Panc1 (cell line): ENCODE results near the gene DSCAM.

Experiments used
- POLR2AphosphoS5 ChIP-seq: IDR thresholded peaks from 2 replicates; pipeline ENCODE4 v1.6.1; 2012; ENCODE audit warnings: mild to moderate bottlenecking, low read depth, low read length, moderate library complexity
- TF ChIP-seq, protein P1 (sequence below): fragments of 450-650 bp; IDR thresholded peaks from 2 replicates; pipeline ENCODE4 v1.5.1; 2017; ENCODE audit warnings: mild to moderate bottlenecking

DNA sequence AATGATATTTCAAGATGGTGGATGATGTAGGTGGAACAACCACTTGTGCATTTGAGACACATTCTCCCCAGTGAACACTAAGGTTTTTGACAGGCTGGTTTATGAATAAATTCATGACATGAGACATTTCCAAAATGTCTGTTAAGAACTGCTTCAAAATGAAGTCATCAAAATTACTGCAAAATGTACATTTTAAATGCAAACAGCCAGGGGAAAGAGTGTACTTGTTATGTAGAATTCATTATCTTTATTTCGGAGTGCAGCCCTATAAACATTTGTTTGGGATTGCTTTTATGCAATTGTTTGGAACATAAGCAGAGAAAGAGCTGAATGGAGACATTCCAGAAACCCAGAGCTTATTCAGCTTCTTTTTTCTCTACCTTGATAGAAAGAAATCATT lies 49.5 kb downstream of the DSCAM start:
- TF ChIP-seq, protein P1, sequence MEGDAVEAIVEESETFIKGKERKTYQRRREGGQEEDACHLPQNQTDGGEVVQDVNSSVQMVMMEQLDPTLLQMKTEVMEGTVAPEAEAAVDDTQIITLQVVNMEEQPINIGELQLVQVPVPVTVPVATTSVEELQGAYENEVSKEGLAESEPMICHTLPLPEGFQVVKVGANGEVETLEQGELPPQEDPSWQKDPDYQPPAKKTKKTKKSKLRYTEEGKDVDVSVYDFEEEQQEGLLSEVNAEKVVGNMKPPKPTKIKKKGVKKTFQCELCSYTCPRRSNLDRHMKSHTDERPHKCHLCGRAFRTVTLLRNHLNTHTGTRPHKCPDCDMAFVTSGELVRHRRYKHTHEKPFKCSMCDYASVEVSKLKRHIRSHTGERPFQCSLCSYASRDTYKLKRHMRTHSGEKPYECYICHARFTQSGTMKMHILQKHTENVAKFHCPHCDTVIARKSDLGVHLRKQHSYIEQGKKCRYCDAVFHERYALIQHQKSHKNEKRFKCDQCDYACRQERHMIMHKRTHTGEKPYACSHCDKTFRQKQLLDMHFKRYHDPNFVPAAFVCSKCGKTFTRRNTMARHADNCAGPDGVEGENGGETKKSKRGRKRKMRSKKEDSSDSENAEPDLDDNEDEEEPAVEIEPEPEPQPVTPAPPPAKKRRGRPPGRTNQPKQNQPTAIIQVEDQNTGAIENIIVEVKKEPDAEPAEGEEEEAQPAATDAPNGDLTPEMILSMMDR, result no peak
- no peak for TF ChIP-seq POLR2AphosphoS5
